Tibial artery (tissue), 4 donors: ENCODE data around the gene IFIT2.
"Not testable (repeated sequence)": the region's sequence is repeated elsewhere in the genome, so short reads cannot be mapped to it uniquely, and the experiment has no call there.

ENCODE experiments used
- DNase-seq, 2 donors: peaks; one replicate each; pipeline ENCODE4 v3.0.0-alpha.2; 2019
- H3K27ac ChIP-seq, 2 donors: fragments of 200-600 bp; sonication (generic) in 1 of 2; 1 replicate in 1 of 2; 2 replicates in 1 of 2; pipeline ENCODE4 v1.5.1; 2018 to 2019; ENCODE audit warnings: mild to moderate bottlenecking in 1 of 2
- H3K27me3 ChIP-seq, 2 donors: fragments of 200-600 bp; sonication (generic) in 1 of 2; one replicate each; pipeline versions ENCODE4 v1.5.1 to v1.6.0; 2016 to 2019
- H3K36me3 ChIP-seq, 3 donors: fragments of 200-600 bp; sonication (generic) in 2 of 3; one replicate each; pipeline ENCODE4 v1.5.1; 2016 to 2019; ENCODE audit warnings: mild to moderate bottlenecking in 2 of 3
- H3K4me1 ChIP-seq, 4 donors: fragments of 200-600 bp; sonication (generic) in 2 of 4; 1 replicate in 3 of 4; 2 replicates in 1 of 4; pipeline ENCODE4 v1.5.1; 2016 to 2019
- H3K4me3 ChIP-seq, 2 donors: fragments of 200-600 bp; sonication (generic) in 1 of 2; 1 replicate in 1 of 2; 2 replicates in 1 of 2; pipeline ENCODE4 v1.5.1; 2018 to 2019; ENCODE audit warnings: mild to moderate bottlenecking in 2 of 2
- H3K9me3 ChIP-seq, 3 donors: fragments of 200-600 bp; sonication (generic) in 1 of 3; one replicate each; pipeline ENCODE4 v1.5.1; 2016 to 2019
- CTCF ChIP-seq, 2 experiments: fragments of 200-600 bp in 1 of 2; fragments of 450-650 bp in 1 of 2; IDR thresholded peaks; one replicate each; pipeline ENCODE4 v1.5.1; 2017 to 2019; ENCODE audit warnings: antibody characterized with exemption in 2 of 2, mild to moderate bottlenecking in 1 of 2, moderate library complexity in 1 of 2
- intact Hi-C: fragments of 100-400 bp; cut with DNase I; formaldehyde crosslinking; loops from one replicate; pipeline ENCODE4 v1.15.0; 2023; ENCODE audit warnings: low total_unique reads

The IFIT2 gene

GRCh38 chr10:89327803-89328441, 26.1 kb downstream of the IFIT2 start, which contains the start of gene IFIT3:
Gene IFIT3, plus strand, starts transcription at chr10:89327997. Its CDS starts 77 bp downstream, at chr10:89328074.
- peak; percentile 82 to 86 for DNase-seq
- peak within 1 kb of the TSS; percentile 51 to 55 for H3K4me3 ChIP-seq
- peak within 1 kb of the TSS; percentile 78 to 79 for H3K27ac ChIP-seq
- TF ChIP-seq CTCF (IDR thresholded peaks at IDR 0.05): no peak
- no peaks in the 10 kb centered on the region for H3K9me3 ChIP-seq
- H3K27me3 ChIP-seq: no peaks in the 10 kb centered on the region
- peaks cover 0 to 42% (median 16%) of the 10 kb centered on the region in 4 donors for H3K4me1 ChIP-seq
- intact Hi-C loops: no loop called here
- no peaks in the 10 kb centered on the region for H3K36me3 ChIP-seq

DNA sequence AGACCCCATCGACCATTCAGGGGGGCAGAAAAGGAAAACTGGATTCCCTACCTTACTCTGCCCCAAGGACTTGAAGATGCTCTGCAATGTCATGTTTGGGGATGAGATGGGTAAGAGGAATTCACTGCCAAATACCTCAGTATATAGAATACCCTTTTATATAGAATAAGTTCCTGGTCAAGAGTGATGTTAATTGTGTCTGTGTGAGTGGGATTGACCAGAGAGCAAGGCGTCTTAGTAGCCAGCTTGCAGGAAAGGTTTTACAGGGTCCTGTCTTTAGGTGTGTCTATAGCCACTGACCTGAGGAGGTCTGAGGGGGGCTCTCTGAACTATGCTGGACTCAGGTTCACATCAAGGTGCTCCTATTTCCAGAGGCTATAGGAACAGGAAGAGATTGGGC, 27.3 kb downstream of the IFIT2 start:
- no peaks in the 10 kb centered on the region for H3K27me3 ChIP-seq
- intact Hi-C loops: no loop called here
- no peak for DNase-seq
- peaks cover 0 to 54% (median 25%) of the 10 kb centered on the region in 4 donors for H3K4me1 ChIP-seq
- peak overlapping the region in 1 of 2 donors; percentile 78 for H3K27ac ChIP-seq
- no peaks in the 10 kb centered on the region for H3K36me3 ChIP-seq
- H3K4me3 ChIP-seq: peak overlapping the region in 1 of 2 donors; percentile 55
- H3K9me3 ChIP-seq: no peaks in the 10 kb centered on the region
- no peak for TF ChIP-seq CTCF (IDR thresholded peaks at IDR 0.05)

GRCh38 chr10:89330014-89330413, 28.2 kb downstream of the IFIT2 start:
- H3K4me3 ChIP-seq, DNase-seq, H3K27ac ChIP-seq, H3K9me3 ChIP-seq, H3K27me3 ChIP-seq, intact Hi-C loops, H3K36me3 ChIP-seq: not testable (repeated sequence)
- peaks cover 0 to 63% (median 25%) of the 10 kb centered on the region in 4 donors for H3K4me1 ChIP-seq

- intact Hi-C loops: no loop called here
- H3K27me3 ChIP-seq: no peaks in the 10 kb centered on the region
- DNase-seq: no peak
- peak overlapping the region in 1 of 2 donors; percentile 10 for H3K27ac ChIP-seq
- no peak for TF ChIP-seq CTCF (IDR thresholded peaks at IDR 0.05)
- H3K4me1 ChIP-seq: peaks cover 0 to 63% (median 25%) of the 10 kb centered on the region in 4 donors
- no peak overlapping the region for H3K4me3 ChIP-seq
- no peaks in the 10 kb centered on the region for H3K36me3 ChIP-seq
- H3K9me3 ChIP-seq: no peaks in the 10 kb centered on the region
Measured at GRCh38 chr10:89330537-89331212, 28.8 kb downstream of the IFIT2 start.

DNA sequence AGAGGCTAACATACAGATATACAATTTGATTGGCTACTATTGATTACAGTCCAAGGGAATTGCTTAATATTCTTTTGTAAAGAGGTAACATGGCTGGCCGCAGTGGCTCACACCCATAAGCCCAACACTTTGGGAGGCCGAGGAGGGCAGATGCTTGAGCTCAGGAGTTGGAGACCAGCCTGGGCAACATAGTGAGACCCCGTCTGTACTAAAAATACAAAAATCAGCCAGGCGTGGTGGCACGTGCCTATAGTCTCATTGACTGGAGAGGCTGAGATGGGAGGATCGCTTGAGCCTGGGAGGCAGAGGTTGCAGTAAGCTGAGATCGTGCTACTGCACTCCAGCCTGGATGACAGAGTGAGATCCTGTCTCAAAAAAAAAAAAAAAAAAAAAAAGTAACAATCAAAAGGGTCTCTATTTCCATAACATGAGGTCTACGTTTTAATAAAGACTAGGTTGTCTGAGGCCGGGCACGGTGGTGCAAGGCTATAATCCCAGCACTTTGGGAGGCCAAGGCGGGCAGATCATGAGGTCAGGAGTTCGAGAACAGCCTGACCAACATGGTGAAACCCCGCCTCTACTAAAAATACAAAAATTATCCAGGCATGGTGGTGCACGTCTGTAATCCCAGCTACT, 29.8 kb downstream of the IFIT2 start:
- intact Hi-C loops: not testable (repeated sequence)
- Histone ChIP-seq H3K27ac (peak overlapping the region; percentile 49 to 54), H3K4me1 (peaks cover 0 to 63% (median 25%) of the 10 kb centered on the region in 4 donors)

GRCh38 chr10:89332123-89332633, 30.3 kb downstream of the IFIT2 start:
- no peak for TF ChIP-seq CTCF (IDR thresholded peaks at IDR 0.05)
- peaks cover 0 to 60% (median 25%) of the 10 kb centered on the region in 4 donors for H3K4me1 ChIP-seq

More for the DNA sequence above, 29.8 kb downstream of the IFIT2 start:
- H3K4me3 ChIP-seq: peak overlapping the region; percentile 37 to 48
- not testable (repeated sequence) for DNase-seq, H3K9me3 ChIP-seq, H3K36me3 ChIP-seq, H3K27me3 ChIP-seq

More at GRCh38 chr10:89332123-89332633, 30.3 kb downstream of the IFIT2 start:
- intact Hi-C loops: no loop called here
- Histone ChIP-seq H3K36me3 (no peaks in the 10 kb centered on the region), H3K4me3 (peak overlapping the region; percentile 37 to 48), H3K9me3 (no peaks in the 10 kb centered on the region), H3K27me3 (no peaks in the 10 kb centered on the region), H3K27ac (peak overlapping the region; percentile 49 to 54)
- DNase-seq: no peak
